H9 (cell line): ENCODE measurements around the gene PTPRK. TPM values are rescaled to one million over a fixed set of nuclear protein-coding genes. Genes with fewer than 3 reads are reported as not detected.

Experiments used
- DNase-seq: peaks from one replicate; pipeline ENCODE4 v3.0.0-alpha.2; 2017
- H2AFZ ChIP-seq: one replicate; pipeline ENCODE4 v1.6.1; 2013; ENCODE audit warnings: mild to moderate bottlenecking, low read length, control low read depth, moderate library complexity
- H2AK5ac ChIP-seq: 2 replicates; pipeline ENCODE4 v1.6.1; 2013; ENCODE audit warnings: low read length, control low read depth, mixed read lengths; ENCODE audit not compliant: insufficient read length
- H2BK120ac ChIP-seq: one replicate; pipeline ENCODE4 v1.6.1; 2013; ENCODE audit warnings: low read depth, mild to moderate bottlenecking, low read length, control low read depth, inconsistent platforms; ENCODE audit not compliant: poor library complexity, severe bottlenecking
- H2BK12ac ChIP-seq: 2 replicates; pipeline ENCODE4 v1.6.1; 2013; ENCODE audit warnings: low read length, control low read depth, mixed read lengths, low read depth; ENCODE audit not compliant: insufficient read length
- H2BK15ac ChIP-seq: 2 replicates; pipeline ENCODE4 v1.6.1; 2013; ENCODE audit warnings: low read depth, low read length, control low read depth
- H2BK20ac ChIP-seq: one replicate; pipeline ENCODE4 v1.6.1; 2013; ENCODE audit warnings: low read depth, mild to moderate bottlenecking, low read length, control low read depth, inconsistent platforms; ENCODE audit not compliant: poor library complexity, severe bottlenecking
- H2BK5ac ChIP-seq: 2 replicates; pipeline ENCODE4 v1.6.1; 2013; ENCODE audit warnings: low read length, control low read depth, mixed read lengths; ENCODE audit not compliant: insufficient read length
- H3K14ac ChIP-seq: 2 replicates; pipeline ENCODE4 v1.6.1; 2013; ENCODE audit warnings: low read length, control low read depth; ENCODE audit not compliant: insufficient read depth
- H3K18ac ChIP-seq: 2 replicates; pipeline ENCODE4 v1.6.1; 2013; ENCODE audit warnings: low read depth, mild to moderate bottlenecking, mixed read lengths, low read length, control low read depth; ENCODE audit not compliant: insufficient read length
- H3K23ac ChIP-seq: 2 replicates; pipeline ENCODE4 v1.6.1; 2013; ENCODE audit warnings: low read length, control low read depth, mixed read lengths, low read depth; ENCODE audit not compliant: insufficient read length
- H3K23me2 ChIP-seq: 2 replicates; pipeline ENCODE4 v1.6.1; 2013; ENCODE audit warnings: low read depth, mild to moderate bottlenecking, mixed read lengths, low read length, control low read depth; ENCODE audit not compliant: insufficient read length, poor library complexity, severe bottlenecking
- H3K27ac ChIP-seq: 2 replicates; pipeline ENCODE4 v1.5.1; 2013; ENCODE audit warnings: low read length, control low read depth, mixed read lengths, low read depth; ENCODE audit not compliant: insufficient read length
- H3K27me3 ChIP-seq: 2 replicates; pipeline ENCODE4 v1.6.1; 2013; ENCODE audit warnings: low read length, control low read depth, inconsistent platforms; ENCODE audit not compliant: insufficient read depth
- H3K4ac ChIP-seq: 2 replicates; pipeline ENCODE4 v1.6.1; 2013; ENCODE audit warnings: low read depth, mild to moderate bottlenecking, control low read depth, inconsistent platforms, low read length, moderate library complexity
- H3K4me1 ChIP-seq: 2 replicates; pipeline ENCODE4 v1.6.1; 2013; ENCODE audit warnings: low read length, control low read depth, inconsistent platforms; ENCODE audit not compliant: insufficient read depth
- H3K4me2 ChIP-seq: 2 replicates; pipeline ENCODE4 v1.6.1; 2013; ENCODE audit warnings: low read length, control low read depth, mixed read lengths; ENCODE audit not compliant: insufficient read length, insufficient read depth
- H3K56ac ChIP-seq: 2 replicates; pipeline ENCODE4 v1.6.1; 2013; ENCODE audit warnings: low read depth, mild to moderate bottlenecking, mixed read lengths, low read length, control low read depth; ENCODE audit not compliant: insufficient read length
- H3K79me1 ChIP-seq: 2 replicates; pipeline ENCODE4 v1.6.1; 2013; ENCODE audit warnings: low read depth, mild to moderate bottlenecking, moderate library complexity, low read length, control low read depth, inconsistent platforms; ENCODE audit not compliant: insufficient read depth, poor library complexity, severe bottlenecking
- H3K79me2 ChIP-seq: 2 replicates; pipeline ENCODE4 v1.6.1; 2013; ENCODE audit warnings: low read length, control low read depth, inconsistent platforms; ENCODE audit not compliant: insufficient read depth
- H3K9ac ChIP-seq: 2 replicates; pipeline ENCODE4 v1.6.1; 2013; ENCODE audit warnings: low read length, control low read depth, mixed read lengths; ENCODE audit not compliant: insufficient read length; ENCODE audit errors: extremely low read depth
- H3K9me3 ChIP-seq: one replicate; pipeline ENCODE4 v1.6.1; 2013; ENCODE audit warnings: low read depth, low read length, inconsistent platforms; ENCODE audit not compliant: control insufficient read depth
- H3T11ph ChIP-seq: one replicate; pipeline ENCODE4 v1.6.1; 2013; ENCODE audit warnings: mild to moderate bottlenecking, low read length, control low read depth, inconsistent platforms
- H4K20me1 ChIP-seq: one replicate; pipeline ENCODE4 v1.6.1; 2013; ENCODE audit not compliant: control insufficient read depth, insufficient read length, insufficient read depth
- H4K5ac ChIP-seq: 2 replicates; pipeline ENCODE4 v1.6.1; 2013; ENCODE audit warnings: low read depth, mild to moderate bottlenecking, mixed read lengths, low read length, control low read depth; ENCODE audit not compliant: insufficient read length
- H4K8ac ChIP-seq: replicated peaks from 2 replicates; pipeline ENCODE4 v1.6.1; 2013; ENCODE audit warnings: low read length, control low read depth, mixed read lengths, low read depth; ENCODE audit not compliant: insufficient read length
- H4K91ac ChIP-seq: 2 replicates; pipeline ENCODE4 v1.6.1; 2013; ENCODE audit warnings: low read depth, mild to moderate bottlenecking, moderate library complexity, mixed read lengths, low read length, control low read depth; ENCODE audit not compliant: insufficient read length
- H3K27ac Mint-ChIP-seq, 3 experiments: 2 replicates in 2 of 3; 3 replicates in 1 of 3; pipeline ENCODE4 v1.8.0; 2020 to 2021; ENCODE audit warnings: mixed read lengths in 3 of 3, mild to moderate bottlenecking in 1 of 3, moderate library complexity in 1 of 3
- H3K27me3 Mint-ChIP-seq: 2 replicates; pipeline ENCODE4 v1.8.0; 2021; ENCODE audit warnings: low read depth, mild to moderate bottlenecking, moderate library complexity, mixed read lengths
- H3K36me3 Mint-ChIP-seq, 3 experiments: 2 replicates in 2 of 3; 3 replicates in 1 of 3; pipeline ENCODE4 v1.8.0; 2020 to 2021; ENCODE audit warnings: low read depth in 3 of 3, mixed read lengths in 3 of 3; ENCODE audit not compliant: insufficient read depth in 1 of 3
- H3K4me1 Mint-ChIP-seq, 2 experiments: 2 replicates each; pipeline ENCODE4 v1.8.0; 2020; ENCODE audit warnings: mixed read lengths in 2 of 2
- H3K4me3 Mint-ChIP-seq, 2 experiments: 2 replicates in 1 of 2; 3 replicates in 1 of 2; pipeline ENCODE4 v1.8.0; 2020 to 2021; ENCODE audit warnings: mild to moderate bottlenecking in 2 of 2, mixed read lengths in 2 of 2, moderate library complexity in 1 of 2
- H3K9me3 Mint-ChIP-seq, 2 experiments: 2 replicates in 1 of 2; 3 replicates in 1 of 2; pipeline ENCODE4 v1.8.0; 2020; ENCODE audit warnings: mild to moderate bottlenecking in 2 of 2, mixed read lengths in 2 of 2, moderate library complexity in 1 of 2
- CTCF ChIP-seq: fragments of 200-600 bp; sonication (generic); conservative IDR thresholded peaks from 3 replicates; pipeline ENCODE4 v1.8.0; 2021; ENCODE audit warnings: antibody characterized with exemption, mild to moderate bottlenecking
- WGBS: extraction: QIAGEN DNeasy Blood & Tissue Kit; methylation state at CpG from one replicate; pipeline ENCODE4 v1.1.7; 2013; ENCODE audit warnings: missing lambda C conversion rate, low lambda C conversion rate, mixed read lengths; ENCODE audit not compliant: insufficient read length; ENCODE audit errors: extremely low coverage; 5-methylcytosine and 5-hydroxymethylcytosine counted together
- total RNA-seq: library from RNA; stranded (reverse); gene quantifications from 2 replicates; pipeline ENCODE4 v1.2.1, GENCODE V29; 2021

The PTPRK gene
- total RNA-seq, 1 experiment from 2014 or later = 47.9 TPM

GRCh38 chr6:128395596-128395995 is 124.8 kb downstream of the PTPRK start:
- Histone ChIP-seq H4K20me1 (no peaks in the 10 kb centered on the region), H2BK12ac (no peak overlapping the region), H3T11ph (no peak overlapping the region), H3K9ac (no peak overlapping the region), H2BK20ac (no peak overlapping the region), H3K27me3 (no peaks in the 10 kb centered on the region), H2AK5ac (no peak overlapping the region), H4K91ac (no peak overlapping the region), H3K9me3 (no peaks in the 10 kb centered on the region), H3K14ac (no peak overlapping the region), H3K27ac (no peak overlapping the region), H2BK5ac (no peak overlapping the region), H3K4ac (no peak overlapping the region), H3K4me2 (no peak overlapping the region), H2AFZ (no peak overlapping the region), H3K79me2 (no peaks in the 10 kb centered on the region), H2BK15ac (no peak overlapping the region), H3K4me1 (no peaks in the 10 kb centered on the region), H3K56ac (no peak overlapping the region), H4K8ac (no peak overlapping the region), H3K18ac (no peak overlapping the region), H3K23ac (no peak overlapping the region), H4K5ac (no peak overlapping the region), H3K79me1 (no peaks in the 10 kb centered on the region), H3K23me2 (no peaks in the 10 kb centered on the region), H2BK120ac (no peak overlapping the region)
- no CpG with 5 or more reads among the region's 3 CpGs for WGBS
- no peak overlapping the region for H3K4me3 Mint-ChIP-seq
- H3K4me1 Mint-ChIP-seq = peaks cover 4 to 11% of the 10 kb centered on the region in 2 experiments; a peak in 3 of 4 replicates
- no peaks in the 10 kb centered on the region for H3K27me3 Mint-ChIP-seq
- no peaks in the 10 kb centered on the region for H3K9me3 Mint-ChIP-seq
- TF ChIP-seq CTCF = no peak
- DNase-seq = no peak
- no peak overlapping the region for H3K27ac Mint-ChIP-seq
- peaks cover 2 to 9% (median 5%) of the 10 kb centered on the region in 3 experiments; a peak in 6 of 7 replicates for H3K36me3 Mint-ChIP-seq
